ENCODE results near the gene DDI2.
"Not testable (repeated sequence)": the region's sequence is repeated elsewhere in the genome, so short reads cannot be mapped to it uniquely, and the experiment has no call there.

DDI2 gene

GRCh38 chr1:15637826-15638225 lies 20.6 kb downstream of the DDI2 start:
- DNase-seq: no peak

- no peak for DNase-seq
Measured at GRCh38 chr1:15639262-15639661, 22.0 kb downstream of the DDI2 start.

- DNase-seq: no peak
Measured at GRCh38 chr1:15639931-15640330, 22.7 kb downstream of the DDI2 start.

GRCh38 chr1:15640667-15641066 lies 23.4 kb downstream of the DDI2 start:
- DNase-seq: no peak

- DNase-seq: no peak
Measured at GRCh38 chr1:15649937-15650336, 32.7 kb downstream of the DDI2 start.

GRCh38 chr1:15650433-15650832 lies 33.2 kb downstream of the DDI2 start:
- DNase-seq: no peak

- not testable (repeated sequence) for DNase-seq
Measured at GRCh38 chr1:15652130-15652529, 34.9 kb downstream of the DDI2 start.

- DNase-seq: no peak
Measured at GRCh38 chr1:15654091-15654690, 36.9 kb downstream of the DDI2 start.

- DNase-seq: no peak
Measured at GRCh38 chr1:15656464-15656863, 39.2 kb downstream of the DDI2 start.

GRCh38 chr1:15657021-15657420 lies 39.8 kb downstream of the DDI2 start:
- DNase-seq: no peak

GRCh38 chr1:15660151-15660550 lies 42.9 kb downstream of the DDI2 start:
- no peak for DNase-seq

GRCh38 chr1:15662477-15662876 lies 45.2 kb downstream of the DDI2 start:
- no peak for DNase-seq

- no peak for DNase-seq
Measured at GRCh38 chr1:15663925-15664324, 46.7 kb downstream of the DDI2 start.

GRCh38 chr1:15667362-15667761 lies 50.1 kb downstream of the DDI2 start:
- no peak for DNase-seq

GRCh38 chr1:15668089-15668754 lies 51.0 kb downstream of the DDI2 start:
- DNase-seq: no peak

GRCh38 chr1:15669074-15669473 lies 51.8 kb downstream of the DDI2 start:
- DNase-seq: no peak

GRCh38 chr1:15669864-15670263 lies 52.6 kb downstream of the DDI2 start:
- no peak for DNase-seq

GRCh38 chr1:15671430-15671829 lies 54.2 kb downstream of the DDI2 start:
- no peak for DNase-seq

GRCh38 chr1:15674386-15675159 lies 57.3 kb downstream of the DDI2 start:
- DNase-seq: no peak

GRCh38 chr1:15676010-15676409 lies 58.8 kb downstream of the DDI2 start:
- no peak for DNase-seq

- no peak for DNase-seq
Measured at GRCh38 chr1:15676688-15677661, 59.7 kb downstream of the DDI2 start.

- no peak for DNase-seq
Measured at GRCh38 chr1:15678578-15678977, 61.3 kb downstream of the DDI2 start.

GRCh38 chr1:15680131-15680530 lies 62.9 kb downstream of the DDI2 start:
- no peak for DNase-seq
